NCI-H446 (cell line): Measurements from ENCODE around the gene NHLH2.

ENCODE experiments used
- DNase-seq, 2 experiments: peaks; one replicate each; lab custom pipeline; 2025; lab: John Stamatoyannopoulos, UW

NHLH2 gene

GRCh38 chr1:115838431-115839028 is 2.4 kb downstream of the NHLH2 start:
- DNase-seq, result no peak

- peak in 1 of 2 experiments; percentile 16 for DNase-seq
Measured at GRCh38 chr1:115837740-115838421, 3.0 kb downstream of the NHLH2 start.

GRCh38 chr1:115837341-115837739 is 3.6 kb downstream of the NHLH2 start:
- DNase-seq, result no peak

- DNase-seq, result no peak
Measured at GRCh38 chr1:115833856-115834255, 7.1 kb downstream of the NHLH2 start.

- DNase-seq, result no peak
Measured at GRCh38 chr1:115832651-115833050, 8.3 kb downstream of the NHLH2 start.

GRCh38 chr1:115830963-115831362 is 10.0 kb downstream of the NHLH2 start:
- no peak for DNase-seq

GRCh38 chr1:115829947-115830346 is 11.0 kb downstream of the NHLH2 start:
- DNase-seq, result no peak

- peak in 1 of 2 experiments; percentile 9 for DNase-seq
Measured at GRCh38 chr1:115829023-115829674, 11.8 kb downstream of the NHLH2 start.

GRCh38 chr1:115828101-115829022 is 12.6 kb downstream of the NHLH2 start:
- DNase-seq, result no peak

- no peak for DNase-seq
Measured at GRCh38 chr1:115827452-115828044, 13.4 kb downstream of the NHLH2 start.

GRCh38 chr1:115826628-115827027 is 14.3 kb downstream of the NHLH2 start:
- no peak for DNase-seq

- no peak for DNase-seq
Measured at GRCh38 chr1:115822117-115822516, 18.8 kb downstream of the NHLH2 start.

GRCh38 chr1:115815694-115816093 is 25.2 kb downstream of the NHLH2 start:
- DNase-seq, result no peak

GRCh38 chr1:115814685-115815398 is 26.1 kb downstream of the NHLH2 start:
- DNase-seq, result no peak

- DNase-seq, result no peak
Measured at GRCh38 chr1:115813727-115814126, 27.2 kb downstream of the NHLH2 start.

GRCh38 chr1:115811140-115811828 is 29.6 kb downstream of the NHLH2 start:
- no peak for DNase-seq

- no peak for DNase-seq
Measured at GRCh38 chr1:115810609-115811008, 30.3 kb downstream of the NHLH2 start.

- DNase-seq, result no peak
Measured at GRCh38 chr1:115809847-115810246, 31.1 kb downstream of the NHLH2 start.

GRCh38 chr1:115809076-115809475 is 31.9 kb downstream of the NHLH2 start:
- DNase-seq, result no peak

- peak; percentile 55 to 79 for DNase-seq
Measured at GRCh38 chr1:115807723-115808122, 33.2 kb downstream of the NHLH2 start.

GRCh38 chr1:115805597-115805996 is 35.3 kb downstream of the NHLH2 start:
- DNase-seq, result no peak
